ENCODE results near the gene TMSB10.

Gene TMSB10

GRCh38 chr2:84894758-84895520 is 10.5 kb upstream of the TMSB10 start:
- Histone ChIP-seq H3K27me3 (ENCODE audit: insufficient read depth, low read length) (no peaks in the 10 kb centered on the region), H3K36me3 (ENCODE audit: insufficient read depth, low read depth, low read length) (no peaks in the 10 kb centered on the region), H3K9me3 (ENCODE audit: insufficient read depth, low read depth, low read length) (no peaks in the 10 kb centered on the region), H3K4me3 (ENCODE audit: low read length) (no peak overlapping the region), H3K4me1 (ENCODE audit: insufficient read depth, low read length) (peaks cover 9% of the 10 kb centered on the region), H3K27ac (ENCODE audit: low read length) (no peak overlapping the region), H3K9ac (ENCODE audit: low read depth, low read length) (no peak overlapping the region)

- Histone ChIP-seq H3K36me3 (ENCODE audit: insufficient read depth, low read depth, low read length) (no peaks in the 10 kb centered on the region), H3K27ac (ENCODE audit: low read length) (no peak overlapping the region), H3K4me3 (ENCODE audit: low read length) (no peak overlapping the region), H3K9ac (ENCODE audit: low read depth, low read length) (no peak overlapping the region), H3K9me3 (ENCODE audit: insufficient read depth, low read depth, low read length) (no peaks in the 10 kb centered on the region), H3K27me3 (ENCODE audit: insufficient read depth, low read length) (peaks cover 13% of the 10 kb centered on the region; the same call in 1 of the 2 replicates), H3K4me1 (ENCODE audit: insufficient read depth, low read length) (peaks cover 9% of the 10 kb centered on the region)
Measured at GRCh38 chr2:84896567-84896966, 8.9 kb upstream of the TMSB10 start.

GRCh38 chr2:84897773-84898172 is 7.7 kb upstream of the TMSB10 start:
- H3K27ac ChIP-seq (ENCODE audit: low read length), result no peak overlapping the region
- H3K9me3 ChIP-seq (ENCODE audit: insufficient read depth, low read depth, low read length), result no peaks in the 10 kb centered on the region
- no peak overlapping the region for H3K4me3 ChIP-seq (ENCODE audit: low read length)
- H3K4me1 ChIP-seq (ENCODE audit: insufficient read depth, low read length), result peaks cover 9% of the 10 kb centered on the region
- no peaks in the 10 kb centered on the region for H3K36me3 ChIP-seq (ENCODE audit: insufficient read depth, low read depth, low read length)
- peaks cover 14% of the 10 kb centered on the region; the same call in 1 of the 2 replicates for H3K27me3 ChIP-seq (ENCODE audit: insufficient read depth, low read length)
- no peak overlapping the region for H3K9ac ChIP-seq (ENCODE audit: low read depth, low read length)

GRCh38 chr2:84899304-84900204 is 5.9 kb upstream of the TMSB10 start:
- Histone ChIP-seq H3K36me3 (ENCODE audit: insufficient read depth, low read depth, low read length) (no peaks in the 10 kb centered on the region), H3K4me3 (ENCODE audit: low read length) (no peak overlapping the region), H3K27ac (ENCODE audit: low read length) (no peak overlapping the region), H3K27me3 (ENCODE audit: insufficient read depth, low read length) (peaks cover 29% of the 10 kb centered on the region), H3K4me1 (ENCODE audit: insufficient read depth, low read length) (peaks cover 3% of the 10 kb centered on the region), H3K9me3 (ENCODE audit: insufficient read depth, low read depth, low read length) (no peaks in the 10 kb centered on the region), H3K9ac (ENCODE audit: low read depth, low read length) (no peak overlapping the region)

- Histone ChIP-seq H3K27ac (ENCODE audit: low read length) (no peak overlapping the region), H3K36me3 (ENCODE audit: insufficient read depth, low read depth, low read length) (no peaks in the 10 kb centered on the region), H3K4me1 (ENCODE audit: insufficient read depth, low read length) (peaks cover 2% of the 10 kb centered on the region; the same call in 1 of the 2 replicates), H3K9ac (ENCODE audit: low read depth, low read length) (no peak overlapping the region), H3K4me3 (ENCODE audit: low read length) (no peak overlapping the region), H3K9me3 (ENCODE audit: insufficient read depth, low read depth, low read length) (no peaks in the 10 kb centered on the region), H3K27me3 (ENCODE audit: insufficient read depth, low read length) (peaks cover 32% of the 10 kb centered on the region)
Measured at GRCh38 chr2:84900971-84901370, 4.5 kb upstream of the TMSB10 start.

GRCh38 chr2:84901593-84902120 is 3.8 kb upstream of the TMSB10 start:
- no peak overlapping the region for H3K27ac ChIP-seq (ENCODE audit: low read length)
- H3K36me3 ChIP-seq (ENCODE audit: insufficient read depth, low read depth, low read length), result no peaks in the 10 kb centered on the region
- no peaks in the 10 kb centered on the region for H3K9me3 ChIP-seq (ENCODE audit: insufficient read depth, low read depth, low read length)
- no peak overlapping the region for H3K4me3 ChIP-seq (ENCODE audit: low read length)
- H3K4me1 ChIP-seq (ENCODE audit: insufficient read depth, low read length), result peaks cover 2% of the 10 kb centered on the region; the same call in 1 of the 2 replicates
- H3K9ac ChIP-seq (ENCODE audit: low read depth, low read length), result no peak overlapping the region
- H3K27me3 ChIP-seq (ENCODE audit: insufficient read depth, low read length), result peaks cover 32% of the 10 kb centered on the region

- H3K27me3 ChIP-seq (ENCODE audit: insufficient read depth, low read length), result peaks cover 32% of the 10 kb centered on the region
- H3K9ac ChIP-seq (ENCODE audit: low read depth, low read length), result no peak overlapping the region
Measured at GRCh38 chr2:84902526-84902925, 2.9 kb upstream of the TMSB10 start.

GRCh38 chr2:84904151-84904550 is 1.3 kb upstream of the TMSB10 start:
- H3K4me1 ChIP-seq (ENCODE audit: insufficient read depth, low read length), result peaks cover 2% of the 10 kb centered on the region; the same call in 1 of the 2 replicates
- H3K27ac ChIP-seq (ENCODE audit: low read length), result no peak overlapping the region
- no peak overlapping the region for H3K9ac ChIP-seq (ENCODE audit: low read depth, low read length)
- H3K27me3 ChIP-seq (ENCODE audit: insufficient read depth, low read length), result peaks cover 32% of the 10 kb centered on the region
- H3K9me3 ChIP-seq (ENCODE audit: insufficient read depth, low read depth, low read length), result no peaks in the 10 kb centered on the region
- peak overlapping the region; percentile 85 for H3K4me3 ChIP-seq (ENCODE audit: low read length)
- no peaks in the 10 kb centered on the region for H3K36me3 ChIP-seq (ENCODE audit: insufficient read depth, low read depth, low read length)

More at GRCh38 chr2:84902526-84902925, 2.9 kb upstream of the TMSB10 start:
- no peak overlapping the region for H3K27ac ChIP-seq (ENCODE audit: low read length)
- no peaks in the 10 kb centered on the region for H3K36me3 ChIP-seq (ENCODE audit: insufficient read depth, low read depth, low read length)
- H3K9me3 ChIP-seq (ENCODE audit: insufficient read depth, low read depth, low read length), result no peaks in the 10 kb centered on the region
- H3K4me3 ChIP-seq (ENCODE audit: low read length), result no peak overlapping the region
- peaks cover 2% of the 10 kb centered on the region; the same call in 1 of the 2 replicates for H3K4me1 ChIP-seq (ENCODE audit: insufficient read depth, low read length)

- H3K9me3 ChIP-seq (ENCODE audit: insufficient read depth, low read depth, low read length), result no peaks in the 10 kb centered on the region
- H3K27me3 ChIP-seq (ENCODE audit: insufficient read depth, low read length), result peaks cover 32% of the 10 kb centered on the region
- H3K9ac ChIP-seq (ENCODE audit: low read depth, low read length), result peak overlapping the region; percentile 86; the same call in 1 of the 2 replicates
- H3K4me1 ChIP-seq (ENCODE audit: insufficient read depth, low read length), result peaks cover 2% of the 10 kb centered on the region; the same call in 1 of the 2 replicates
- H3K27ac ChIP-seq (ENCODE audit: low read length), result no peak overlapping the region
- H3K36me3 ChIP-seq (ENCODE audit: insufficient read depth, low read depth, low read length), result no peaks in the 10 kb centered on the region
- H3K4me3 ChIP-seq (ENCODE audit: low read length), result peak overlapping the region; percentile 85
Measured at GRCh38 chr2:84904717-84905174, 710 bp upstream of the TMSB10 start.

GRCh38 chr2:84906108-84906899 is 848 bp downstream of the TMSB10 start:
- Histone ChIP-seq H3K27me3 (ENCODE audit: insufficient read depth, low read length) (peaks cover 21% of the 10 kb centered on the region), H3K27ac (ENCODE audit: low read length) (no peak overlapping the region), H3K9me3 (ENCODE audit: insufficient read depth, low read depth, low read length) (no peaks in the 10 kb centered on the region), H3K9ac (ENCODE audit: low read depth, low read length) (peak overlapping the region; percentile 86), H3K36me3 (ENCODE audit: insufficient read depth, low read depth, low read length) (no peaks in the 10 kb centered on the region), H3K4me1 (ENCODE audit: insufficient read depth, low read length) (peaks cover 2% of the 10 kb centered on the region; the same call in 1 of the 2 replicates), H3K4me3 (ENCODE audit: low read length) (peak overlapping the region; percentile 85)
